ENCODE results near the gene FGF12. TPM values are rescaled to one million over a fixed set of nuclear protein-coding genes. Genes with fewer than 3 reads are reported as not detected.

FGF12 gene
- total RNA-seq, 1 experiment from 2014 or later, result 0.07 TPM

DNA sequence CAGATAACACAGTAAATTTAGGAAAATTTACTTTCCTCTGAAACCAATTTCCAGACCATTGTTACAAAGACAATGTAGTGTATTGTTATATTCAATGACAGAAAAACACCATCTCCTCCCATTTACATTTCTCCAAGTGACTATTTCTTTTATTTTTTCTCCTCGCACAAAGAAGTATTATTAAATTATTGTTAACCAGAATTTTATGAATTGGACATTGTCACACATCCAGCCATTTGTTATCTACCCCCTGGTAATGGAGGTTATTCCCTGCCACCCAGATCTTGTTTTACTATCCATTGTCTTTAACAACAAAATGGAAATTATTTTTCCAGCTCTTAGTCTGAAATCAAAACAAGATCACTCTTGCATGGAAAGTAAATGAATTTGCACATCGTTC is 511.3 kb downstream of the FGF12 start:
- Histone ChIP-seq H2AFZ (ENCODE audit: low read depth, low read length, poor library complexity, severe bottlenecking) (no peak overlapping the region), H3K79me2 (ENCODE audit: insufficient read depth, low read length) (no peaks in the 10 kb centered on the region), H3K9me2 (ENCODE audit: insufficient read depth) (no peaks in the 10 kb centered on the region), H4K20me1 (ENCODE audit: insufficient read depth) (no peaks in the 10 kb centered on the region), H3K4me1 (ENCODE audit: control insufficient read depth in 1 of 2, insufficient read depth in 2 of 2, low read length in 2 of 2) (no peaks in the 10 kb centered on the region), H3K36me3 (ENCODE audit: control insufficient read depth in 1 of 2, insufficient read depth in 2 of 2, low read length in 2 of 2) (no peaks in the 10 kb centered on the region), H3K9ac (ENCODE audit: low read length) (no peak overlapping the region), H3K27ac (ENCODE audit: low read depth, low read length) (no peak overlapping the region), H3K4me3 (replicated peaks in 1 of 2; ENCODE audit: low read depth in 1 of 2, low read length in 2 of 2) (no peak overlapping the region), H3K27me3 (ENCODE audit: insufficient read depth, low read length) (peaks cover 23% of the 10 kb centered on the region), H3K4me2 (ENCODE audit: low read length) (no peak overlapping the region), H3K9me3 (ENCODE audit: control insufficient read depth in 1 of 2, insufficient read depth in 1 of 2, low read depth in 1 of 2, low read length in 2 of 2) (no peaks in the 10 kb centered on the region)
- no peak for TF ChIP-seq ZFX (IDR thresholded peaks at IDR 0.05)
- TF ChIP-seq EZH2phosphoT487 (IDR thresholded peaks at IDR 0.05; ENCODE audit: borderline replicate concordance), result no peak
- TF ChIP-seq, protein P1, sequence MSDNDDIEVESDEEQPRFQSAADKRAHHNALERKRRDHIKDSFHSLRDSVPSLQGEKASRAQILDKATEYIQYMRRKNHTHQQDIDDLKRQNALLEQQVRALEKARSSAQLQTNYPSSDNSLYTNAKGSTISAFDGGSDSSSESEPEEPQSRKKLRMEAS (IDR thresholded peaks at IDR 0.05), result no peak
- TF ChIP-seq JUND (IDR thresholded peaks at IDR 0.05), result no peak
- TF ChIP-seq ZNF274 (IDR thresholded peaks at IDR 0.05; ENCODE audit: low read depth, low read length), result no peak
- no peak for TF ChIP-seq POLR2AphosphoS5 (IDR thresholded peaks at IDR 0.05; ENCODE audit: low read depth, low read length)
- TF ChIP-seq REST (IDR thresholded peaks at IDR 0.05; ENCODE audit: low read depth), result no peak
- no peak for TF ChIP-seq FOSL1 (IDR thresholded peaks at IDR 0.05; ENCODE audit: low read depth)
- TF ChIP-seq TCF7L2 (IDR thresholded peaks at IDR 0.05; ENCODE audit: borderline replicate concordance, extremely low read depth, insufficient read depth, insufficient read length), result no peak
- no peak for TF ChIP-seq CEBPB (IDR thresholded peaks at IDR 0.05; ENCODE audit: low read depth)
- no peak for TF ChIP-seq CBX3 (IDR thresholded peaks at IDR 0.05; ENCODE audit: low read depth)
- no peak for TF ChIP-seq ZBTB33 (IDR thresholded peaks at IDR 0.05; ENCODE audit: extremely low read depth, insufficient replicate concordance, low read length)
- no peak for TF ChIP-seq ELF1 (IDR thresholded peaks at IDR 0.05; ENCODE audit: borderline replicate concordance, low read depth)
- no peak for TF ChIP-seq ATF3 (IDR thresholded peaks at IDR 0.05)
- TF ChIP-seq SIN3A (IDR thresholded peaks at IDR 0.05; ENCODE audit: low read depth), result no peak
- no peak for TF ChIP-seq POLR2A (IDR thresholded peaks at IDR 0.05; ENCODE audit: borderline replicate concordance, extremely low read depth, insufficient read depth, insufficient read length)
- BruUV-seq (replicated peaks), result no TSS peak
- CTCF ChIA-PET, result no interaction called here
- POLR2A ChIA-PET, result no interaction called here
- intact Hi-C loops (cut with micrococcal nuclease), result no loop called here
- DNase-seq (ENCODE audit: low read depth, low spot score), result no peak
- ATAC-seq, result no peak
- RAD21 ChIA-PET (ENCODE audit: low non-redundant PET in 1 of 2, low total read pairs in 2 of 2, uncharacterized antibody in 2 of 2, unreplicated experiment in 2 of 2), result no interaction called here
